Right atrium auricular region (tissue), 2 donors: ENCODE measurements around the gene GMCL2. TPM values are rescaled to one million over a fixed set of nuclear protein-coding genes. Genes with fewer than 3 reads are reported as not detected.

ENCODE experiments used
- DNase-seq: peaks from one replicate; pipeline ENCODE4 v3.0.0-alpha.2; 2019; ENCODE audit warnings: low spot score
- H3K27ac ChIP-seq, 2 donors: fragments of 200-600 bp; sonication (generic); 1 replicate in 1 of 2; 2 replicates in 1 of 2; pipeline ENCODE4 v1.5.1; 2016 to 2019
- H3K27me3 ChIP-seq, 2 donors: fragments of 200-600 bp; sonication (generic); one replicate each; pipeline versions ENCODE4 v1.5.1 to v1.6.0; 2017 to 2019
- H3K36me3 ChIP-seq: fragments of 200-600 bp; sonication (generic); one replicate; pipeline ENCODE4 v1.5.1; 2016
- H3K4me1 ChIP-seq, 2 donors: fragments of 200-600 bp; sonication (generic); one replicate each; pipeline versions ENCODE4 v1.5.1 to v1.6.0; 2017 to 2019
- H3K4me3 ChIP-seq, 2 donors: fragments of 200-600 bp; sonication (generic); 1 replicate in 1 of 2; 2 replicates in 1 of 2; pipeline ENCODE4 v1.5.1; 2017 to 2019; ENCODE audit warnings: mild to moderate bottlenecking in 1 of 2, moderate library complexity in 1 of 2
- H3K9me3 ChIP-seq, 2 donors: fragments of 200-600 bp; sonication (generic); one replicate each; pipeline ENCODE4 v1.5.1; 2019
- total RNA-seq, 2 donors: library from RNA; depleted of rRNA; stranded (reverse); fragments of >200 nt; gene quantifications; one replicate each; pipeline ENCODE4 v1.1.0, GENCODE V29; 2016
- TF ChIP-seq, protein P1 (sequence below), 2 donors: fragments of 200-600 bp; sonication (generic); IDR thresholded peaks; one replicate each; pipeline ENCODE4 v1.5.1; 2019; ENCODE audit warnings: antibody characterized with exemption in 2 of 2

Gene GMCL2
- total RNA-seq, 2 donors from 2014 or later, result not detected

DNA sequence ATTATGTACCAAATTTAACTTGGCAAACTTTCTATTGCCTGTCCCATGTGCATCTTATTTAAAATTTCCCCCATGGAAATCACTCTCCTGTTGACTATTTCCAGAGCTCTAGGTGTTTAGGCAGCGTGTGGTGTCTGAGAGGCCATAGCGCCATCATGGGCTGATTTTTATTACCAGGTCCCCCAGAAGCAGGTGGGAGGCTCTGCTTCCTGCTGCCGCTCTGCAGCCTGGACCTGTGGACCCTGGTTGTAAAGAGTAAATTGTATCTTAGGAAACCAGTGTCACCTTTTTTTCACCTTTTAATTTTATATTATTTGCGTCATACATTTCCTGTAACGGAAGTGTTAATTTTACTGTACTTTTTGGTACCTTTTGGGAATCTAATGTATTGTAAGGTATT, 23.5 kb upstream of the GMCL2 start:
- no peak for DNase-seq
- Histone ChIP-seq H3K36me3 (peaks cover 99% of the 10 kb centered on the region), H3K4me3 (no peak overlapping the region), H3K9me3 (no peaks in the 10 kb centered on the region), H3K27ac (no peak overlapping the region), H3K4me1 (peaks cover 0 to 17% of the 10 kb centered on the region in 2 donors), H3K27me3 (no peaks in the 10 kb centered on the region)
- TF ChIP-seq, protein P1, sequence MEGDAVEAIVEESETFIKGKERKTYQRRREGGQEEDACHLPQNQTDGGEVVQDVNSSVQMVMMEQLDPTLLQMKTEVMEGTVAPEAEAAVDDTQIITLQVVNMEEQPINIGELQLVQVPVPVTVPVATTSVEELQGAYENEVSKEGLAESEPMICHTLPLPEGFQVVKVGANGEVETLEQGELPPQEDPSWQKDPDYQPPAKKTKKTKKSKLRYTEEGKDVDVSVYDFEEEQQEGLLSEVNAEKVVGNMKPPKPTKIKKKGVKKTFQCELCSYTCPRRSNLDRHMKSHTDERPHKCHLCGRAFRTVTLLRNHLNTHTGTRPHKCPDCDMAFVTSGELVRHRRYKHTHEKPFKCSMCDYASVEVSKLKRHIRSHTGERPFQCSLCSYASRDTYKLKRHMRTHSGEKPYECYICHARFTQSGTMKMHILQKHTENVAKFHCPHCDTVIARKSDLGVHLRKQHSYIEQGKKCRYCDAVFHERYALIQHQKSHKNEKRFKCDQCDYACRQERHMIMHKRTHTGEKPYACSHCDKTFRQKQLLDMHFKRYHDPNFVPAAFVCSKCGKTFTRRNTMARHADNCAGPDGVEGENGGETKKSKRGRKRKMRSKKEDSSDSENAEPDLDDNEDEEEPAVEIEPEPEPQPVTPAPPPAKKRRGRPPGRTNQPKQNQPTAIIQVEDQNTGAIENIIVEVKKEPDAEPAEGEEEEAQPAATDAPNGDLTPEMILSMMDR (IDR thresholded peaks at IDR 0.05), result no peak

DNA sequence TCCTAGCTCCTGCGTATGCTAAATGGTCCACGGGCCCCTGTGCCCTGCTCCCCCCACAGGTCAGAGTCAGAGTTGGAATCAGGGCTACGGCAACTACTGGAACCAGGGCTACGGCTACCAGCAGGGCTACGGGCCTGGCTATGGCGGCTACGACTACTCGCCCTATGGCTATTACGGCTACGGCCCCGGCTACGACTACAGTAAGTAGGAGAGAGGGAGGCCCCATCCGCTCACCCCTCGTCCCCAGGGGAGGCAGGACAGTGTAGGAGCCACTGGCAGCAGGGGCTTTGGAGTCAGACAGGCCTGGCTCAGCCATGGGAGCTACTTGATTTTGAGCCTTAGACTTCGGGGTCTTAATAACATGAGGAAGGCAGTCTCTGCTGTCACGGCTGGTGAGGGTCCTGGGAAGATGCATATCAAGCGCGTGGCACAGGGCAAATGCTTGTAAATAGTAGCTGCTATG, 22.9 kb upstream of the GMCL2 start:
- no peak for DNase-seq
- no peaks in the 10 kb centered on the region for H3K9me3 ChIP-seq
- no peak overlapping the region for H3K4me3 ChIP-seq
- H3K4me1 ChIP-seq, result peaks cover 0 to 21% of the 10 kb centered on the region in 2 donors
- no peak overlapping the region for H3K27ac ChIP-seq
- TF ChIP-seq, protein P1 (IDR thresholded peaks at IDR 0.05), result no peak
- peaks cover 93% of the 10 kb centered on the region for H3K36me3 ChIP-seq
- no peaks in the 10 kb centered on the region for H3K27me3 ChIP-seq

DNA sequence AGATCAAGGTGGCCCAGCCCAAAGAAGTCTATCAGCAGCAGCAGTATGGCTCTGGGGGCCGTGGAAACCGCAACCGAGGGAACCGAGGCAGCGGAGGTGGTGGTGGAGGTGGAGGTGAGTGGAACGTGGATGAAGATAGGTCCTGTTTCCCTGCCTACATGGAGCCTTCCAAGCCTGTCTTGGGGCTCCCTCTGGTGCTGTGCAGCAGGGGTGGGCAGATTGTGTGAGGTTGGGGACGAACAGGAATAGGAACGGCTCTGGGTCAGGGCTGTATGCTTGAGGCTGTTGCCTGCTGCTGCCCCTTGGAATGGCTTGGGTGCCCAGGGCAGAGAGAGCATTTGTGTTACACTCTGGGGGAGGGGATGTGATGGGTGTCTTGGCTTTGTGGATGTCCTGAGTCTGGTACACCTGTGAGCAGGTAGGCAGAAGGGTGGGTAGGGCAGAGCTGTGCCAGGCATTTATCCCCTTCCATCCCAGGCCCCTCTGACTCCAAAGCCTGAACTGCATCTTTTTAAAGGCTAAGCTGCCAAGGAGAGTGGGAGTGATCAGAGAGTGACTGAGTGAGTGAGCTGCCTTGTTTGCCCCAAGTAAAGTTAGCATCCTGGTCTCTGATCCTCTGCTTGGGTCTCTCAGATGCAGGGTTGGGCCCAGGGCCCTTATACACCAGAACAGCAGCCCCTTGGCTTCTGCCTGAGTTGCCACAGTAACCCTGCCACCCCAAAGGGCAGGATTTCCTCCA, 22.3 kb upstream of the GMCL2 start:
- TF ChIP-seq, protein P1 (IDR thresholded peaks at IDR 0.05), result no peak
- Histone ChIP-seq H3K4me3 (no peak overlapping the region), H3K27ac (no peak overlapping the region), H3K36me3 (peaks cover 87% of the 10 kb centered on the region), H3K4me1 (peaks cover 0 to 21% of the 10 kb centered on the region in 2 donors), H3K27me3 (no peaks in the 10 kb centered on the region), H3K9me3 (no peaks in the 10 kb centered on the region)
- no peak for DNase-seq

DNA sequence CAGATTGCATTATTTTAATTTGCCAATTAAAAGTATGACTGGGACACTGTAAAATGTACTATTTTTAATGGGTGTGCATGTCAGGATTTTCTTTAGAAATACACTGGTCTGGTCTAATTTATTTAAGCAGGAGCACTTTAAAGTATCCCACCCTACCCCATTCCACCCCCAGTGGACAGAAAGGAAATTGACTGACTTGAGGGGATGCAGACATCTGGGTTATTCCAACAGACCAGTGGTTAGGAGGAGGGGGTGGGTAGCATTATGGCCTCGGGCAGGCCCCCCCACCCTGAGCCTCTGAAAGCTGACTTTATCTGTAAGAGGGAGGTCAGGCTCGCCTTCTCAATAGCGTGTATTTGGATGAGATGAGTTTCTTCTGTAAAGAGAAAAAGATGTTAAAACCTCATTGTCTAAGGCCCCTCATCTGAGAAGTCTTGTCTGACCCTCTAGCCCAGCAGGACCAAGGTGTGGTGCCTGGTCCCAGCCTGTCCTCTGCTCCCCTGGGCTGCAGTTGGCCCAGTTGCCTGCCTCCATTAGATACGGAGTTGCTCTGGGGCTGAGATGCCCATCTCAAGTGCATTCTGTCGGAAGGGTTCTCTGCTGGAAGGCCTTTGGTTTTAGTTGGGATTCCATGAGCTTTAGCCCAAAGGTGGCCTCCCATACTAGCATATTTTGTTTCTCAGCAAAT, 21.5 kb upstream of the GMCL2 start:
- no peak overlapping the region for H3K27ac ChIP-seq
- no peak for DNase-seq

DNA sequence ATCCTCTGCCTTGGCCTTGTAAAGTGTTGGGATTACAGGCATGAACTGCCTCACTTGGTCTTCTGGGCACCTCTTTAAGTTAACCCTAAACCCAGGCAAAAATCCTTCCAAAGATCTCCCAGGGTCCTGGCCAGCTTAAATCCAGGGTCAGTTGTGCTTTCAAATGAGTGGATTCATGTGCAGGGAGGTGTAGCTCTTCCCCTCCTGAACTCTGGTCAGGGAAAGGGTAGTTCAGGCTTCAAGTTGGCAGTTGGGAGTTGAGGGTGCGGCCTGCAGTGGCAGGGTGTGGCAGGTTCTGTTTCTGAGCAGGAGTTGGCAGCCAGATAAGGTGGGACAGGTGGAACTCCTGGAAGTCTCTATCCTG, 20.7 kb upstream of the GMCL2 start:
- Histone ChIP-seq H3K27ac (no peak overlapping the region), H3K36me3 (peaks cover 71% of the 10 kb centered on the region), H3K27me3 (no peaks in the 10 kb centered on the region), H3K4me3 (no peak overlapping the region), H3K9me3 (no peaks in the 10 kb centered on the region), H3K4me1 (peaks cover 0 to 21% of the 10 kb centered on the region in 2 donors)
- DNase-seq, result no peak
- TF ChIP-seq, protein P1 (IDR thresholded peaks at IDR 0.05), result no peak

More for the DNA sequence above, 21.5 kb upstream of the GMCL2 start:
- Histone ChIP-seq H3K4me3 (no peak overlapping the region), H3K4me1 (peaks cover 0 to 21% of the 10 kb centered on the region in 2 donors), H3K9me3 (no peaks in the 10 kb centered on the region), H3K36me3 (peaks cover 79% of the 10 kb centered on the region), H3K27me3 (no peaks in the 10 kb centered on the region)
- TF ChIP-seq, protein P1 (IDR thresholded peaks at IDR 0.05), result no peak
